Anterior cingulate cortex (tissue), 58 donors: Measurements from ENCODE around the gene SLC7A8.

Experiments used
- DNase-seq, 58 donors: peaks; one replicate each; lab custom pipeline; 2025; lab: John Stamatoyannopoulos, UW

Gene SLC7A8

DNA sequence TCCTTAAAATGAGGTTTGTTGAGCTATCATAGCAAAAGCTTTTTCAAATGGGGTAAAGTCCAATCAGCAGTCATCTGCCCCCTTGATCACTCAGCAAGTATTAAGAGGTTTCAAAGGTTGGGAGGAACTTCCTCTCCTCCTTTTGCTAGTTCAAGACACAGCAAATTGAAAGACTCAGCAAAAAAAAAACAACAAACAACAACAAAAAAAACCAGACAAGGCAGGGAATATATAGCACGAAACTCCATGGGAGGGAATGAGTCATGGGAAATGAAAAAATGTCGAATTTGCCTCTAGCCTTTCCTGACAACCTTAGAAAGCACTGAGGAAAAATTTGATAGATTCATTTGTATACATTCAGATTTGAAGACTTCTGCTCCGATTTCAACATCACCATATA lies 1.6 kb upstream of the SLC7A8 start:
- no peak for DNase-seq

DNA sequence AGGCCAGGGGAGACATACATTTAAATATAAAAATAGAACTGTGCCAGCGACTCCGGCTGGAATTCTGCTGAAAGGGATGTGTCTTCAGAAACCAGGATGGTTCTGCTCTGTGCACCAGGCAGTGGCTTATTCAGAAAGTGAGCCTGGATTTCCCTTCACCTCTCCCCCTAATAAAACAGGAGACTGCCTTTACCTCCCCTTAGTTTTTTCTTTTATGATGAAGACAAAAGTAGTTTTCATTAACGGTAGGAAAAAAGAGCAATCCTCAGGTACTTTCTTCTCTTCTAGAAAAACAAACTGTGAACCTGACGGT lies 346 bp downstream of the SLC7A8 start:
- DNase-seq: no peak

- peak in 44 of 58 donors; percentile 6 to 85 (median 50) for DNase-seq
Measured at GRCh38 chr14:23182372-23183157, 895 bp downstream of the SLC7A8 start.

- no peak for DNase-seq
Measured at GRCh38 chr14:23181946-23182345, 1.5 kb downstream of the SLC7A8 start.

- no peak for DNase-seq
Measured at GRCh38 chr14:23181453-23181852, 2.0 kb downstream of the SLC7A8 start.

- peak in 1 of 58 donors; percentile 17 for DNase-seq
Measured at GRCh38 chr14:23177181-23177580, 6.3 kb downstream of the SLC7A8 start.

GRCh38 chr14:23175823-23176222 lies 7.6 kb downstream of the SLC7A8 start:
- DNase-seq: no peak

GRCh38 chr14:23174296-23175184 lies 8.9 kb downstream of the SLC7A8 start:
- DNase-seq: peak in 4 of 58 donors; percentile 13 to 63 (median 33)

DNA sequence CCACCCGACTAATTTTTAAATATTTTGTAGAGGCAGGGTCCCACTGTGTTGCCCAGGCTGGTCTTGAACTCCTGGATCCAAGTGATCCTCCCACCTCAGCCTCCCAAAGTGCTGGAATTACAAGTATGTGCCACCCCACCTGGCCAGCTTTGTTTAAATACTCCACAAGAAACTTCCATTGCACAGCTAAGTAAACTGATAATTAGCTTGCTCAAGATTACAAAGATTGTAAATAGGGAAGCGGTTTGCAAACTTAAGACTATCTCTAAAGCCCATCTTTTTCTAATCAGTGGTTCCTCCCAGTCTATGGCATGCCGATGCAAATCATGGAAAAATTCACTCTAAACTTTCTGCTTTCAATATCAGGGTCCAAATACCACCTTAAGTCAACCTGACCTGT lies 9.7 kb downstream of the SLC7A8 start:
- DNase-seq: no peak

GRCh38 chr14:23173031-23173430 lies 10.4 kb downstream of the SLC7A8 start:
- no peak for DNase-seq

DNA sequence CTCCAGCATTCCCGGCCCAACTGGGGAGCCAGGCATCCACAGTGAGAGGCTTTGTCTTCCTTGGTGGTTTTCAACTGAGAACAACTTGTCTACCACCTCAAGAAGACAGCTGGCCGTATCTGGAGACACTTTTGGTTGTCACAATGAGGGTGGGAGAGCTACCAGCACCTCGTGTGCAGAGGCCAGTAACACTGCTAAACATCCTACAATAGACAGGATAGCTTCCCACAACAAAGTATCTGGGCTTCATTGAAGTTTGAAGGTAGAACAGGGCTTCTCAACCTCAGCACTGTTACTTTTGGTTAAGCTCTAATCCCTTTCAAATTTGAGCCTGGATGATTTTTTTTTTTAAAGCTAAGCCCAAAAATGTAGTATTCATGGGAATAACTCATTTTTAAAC lies 10.9 kb downstream of the SLC7A8 start:
- no peak for DNase-seq

DNA sequence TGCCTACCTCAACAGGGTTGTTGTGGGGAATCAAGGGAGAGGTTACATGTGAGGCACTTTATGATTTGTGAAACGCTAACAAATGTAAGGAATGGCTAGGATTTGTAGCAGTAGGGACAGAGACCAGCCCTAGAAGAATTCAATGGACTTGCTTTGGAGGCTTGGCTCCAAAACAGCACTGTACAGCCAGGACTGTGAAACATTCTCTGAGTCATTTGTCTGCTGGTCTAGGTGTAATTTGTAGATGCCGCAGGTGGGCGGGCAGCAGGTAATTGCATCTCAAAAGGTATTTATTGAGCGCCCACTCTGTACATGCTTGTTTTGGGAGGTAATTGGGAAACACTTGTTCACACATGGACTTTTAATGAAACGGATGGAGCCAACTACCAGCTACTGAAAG lies 11.4 kb downstream of the SLC7A8 start:
- no peak for DNase-seq

DNA sequence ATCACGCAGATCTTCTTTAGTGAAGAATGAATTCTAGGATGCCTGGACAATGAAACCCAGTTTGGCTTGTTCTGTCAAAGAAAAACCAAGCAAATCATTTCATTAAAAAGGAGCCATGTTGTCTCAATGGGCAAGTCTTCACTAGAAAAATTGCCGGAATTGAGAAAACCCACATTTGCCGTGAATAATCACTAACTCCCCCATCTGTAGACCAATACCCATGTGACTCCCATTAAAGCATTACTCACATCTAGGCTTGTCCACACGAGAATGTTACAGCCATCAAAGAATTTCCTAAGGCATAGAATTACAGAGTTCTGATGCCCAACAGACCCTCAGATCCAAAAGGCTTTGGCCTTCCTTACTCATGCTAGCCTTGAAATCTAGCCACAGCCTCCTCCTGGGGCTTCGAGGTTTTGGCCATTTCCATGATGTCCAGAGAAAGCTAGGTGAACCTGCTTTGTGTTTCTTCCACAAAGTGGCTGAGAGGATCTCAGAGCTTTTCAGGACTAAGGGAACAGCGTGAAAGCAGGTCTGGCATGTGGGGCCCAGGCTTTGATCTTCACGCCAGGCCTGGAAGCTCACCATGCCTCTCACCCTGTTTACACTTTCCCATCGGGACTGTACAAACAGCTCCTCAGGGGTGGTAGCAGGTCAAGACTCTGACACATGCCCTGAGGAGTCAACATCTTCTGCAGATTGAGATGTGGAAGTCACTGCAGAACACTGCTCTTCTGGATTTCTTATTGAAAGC lies 12.1 kb downstream of the SLC7A8 start:
- no peak for DNase-seq

DNA sequence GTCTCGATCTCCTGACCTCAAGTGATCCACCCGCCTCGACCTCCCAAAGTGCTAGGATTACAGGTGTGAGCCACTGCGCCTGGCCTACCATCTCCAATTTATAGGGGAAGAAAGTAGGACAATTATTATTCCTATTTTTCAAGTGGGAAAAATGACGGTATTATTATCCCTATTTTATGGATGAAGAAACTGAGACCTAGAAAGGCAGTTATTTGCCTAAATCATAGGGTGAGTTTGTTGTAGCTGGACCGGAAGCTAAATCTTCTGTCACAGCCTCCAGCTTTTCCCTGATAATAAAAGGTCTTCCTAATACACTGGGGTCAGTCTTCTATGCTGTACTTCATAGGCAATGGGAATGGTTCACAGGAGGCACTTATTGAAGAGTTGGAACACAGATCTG lies 13.8 kb downstream of the SLC7A8 start:
- no peak for DNase-seq

- DNase-seq: no peak
Measured at GRCh38 chr14:23168246-23168645, 15.2 kb downstream of the SLC7A8 start.

GRCh38 chr14:23167116-23167847 lies 16.2 kb downstream of the SLC7A8 start:
- no peak for DNase-seq

GRCh38 chr14:23164949-23165348 lies 18.5 kb downstream of the SLC7A8 start:
- DNase-seq: no peak

DNA sequence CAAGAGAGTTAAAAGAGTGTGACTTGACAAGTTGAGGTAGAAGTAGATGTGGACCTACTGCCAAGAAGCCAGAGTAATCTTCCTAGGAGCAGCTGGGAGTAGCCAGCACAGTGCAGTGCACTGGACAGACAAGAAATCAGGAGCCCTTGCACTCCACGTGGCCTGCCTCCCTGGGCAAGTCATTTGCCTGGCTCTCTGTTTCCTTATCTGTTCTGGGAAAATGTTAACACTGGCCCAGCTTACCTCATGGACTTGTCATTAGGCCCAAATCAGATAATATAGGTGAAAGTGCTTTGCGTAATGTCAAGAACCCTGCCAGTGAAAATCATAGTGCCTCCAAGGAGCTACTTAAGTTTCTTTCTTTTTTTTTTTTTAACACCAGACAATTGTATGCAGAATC lies 19.2 kb downstream of the SLC7A8 start:
- no peak for DNase-seq

GRCh38 chr14:23163830-23164229 lies 19.6 kb downstream of the SLC7A8 start:
- DNase-seq: no peak

- peak in 1 of 58 donors; percentile 5 for DNase-seq
Measured at GRCh38 chr14:23162800-23163199, 20.7 kb downstream of the SLC7A8 start.
